ENCODE measurements around the gene PRIMPOL. TPM values are rescaled to one million over a fixed set of nuclear protein-coding genes. Genes with fewer than 3 reads are reported as not detected.

Gene PRIMPOL
- total RNA-seq, 4 donors from 2014 or later, result 13.3 to 33.0 (median 25.0) TPM

DNA sequence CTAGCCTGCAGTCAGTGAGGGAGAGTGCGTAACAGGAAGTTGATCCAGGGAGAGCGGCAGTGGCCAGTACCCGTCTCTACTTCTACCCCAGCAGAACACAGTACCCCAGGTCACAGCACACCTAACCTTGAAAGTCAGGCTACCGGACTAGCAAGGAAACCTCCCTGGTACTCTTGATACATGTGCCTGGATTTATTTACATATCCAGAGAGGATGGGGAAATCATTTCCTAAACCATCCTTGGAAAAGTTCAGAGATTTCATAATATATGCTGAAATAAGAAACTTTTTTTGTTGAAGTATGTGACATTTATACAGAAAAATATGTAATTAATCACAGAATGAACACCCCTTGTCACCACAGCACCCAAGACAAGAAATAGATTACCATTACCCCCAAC lies 24.5 kb downstream of the PRIMPOL start:
- no peak overlapping the region for H3K27ac ChIP-seq
- H3K4me3 ChIP-seq, result no peak overlapping the region
- TF ChIP-seq, protein P1, sequence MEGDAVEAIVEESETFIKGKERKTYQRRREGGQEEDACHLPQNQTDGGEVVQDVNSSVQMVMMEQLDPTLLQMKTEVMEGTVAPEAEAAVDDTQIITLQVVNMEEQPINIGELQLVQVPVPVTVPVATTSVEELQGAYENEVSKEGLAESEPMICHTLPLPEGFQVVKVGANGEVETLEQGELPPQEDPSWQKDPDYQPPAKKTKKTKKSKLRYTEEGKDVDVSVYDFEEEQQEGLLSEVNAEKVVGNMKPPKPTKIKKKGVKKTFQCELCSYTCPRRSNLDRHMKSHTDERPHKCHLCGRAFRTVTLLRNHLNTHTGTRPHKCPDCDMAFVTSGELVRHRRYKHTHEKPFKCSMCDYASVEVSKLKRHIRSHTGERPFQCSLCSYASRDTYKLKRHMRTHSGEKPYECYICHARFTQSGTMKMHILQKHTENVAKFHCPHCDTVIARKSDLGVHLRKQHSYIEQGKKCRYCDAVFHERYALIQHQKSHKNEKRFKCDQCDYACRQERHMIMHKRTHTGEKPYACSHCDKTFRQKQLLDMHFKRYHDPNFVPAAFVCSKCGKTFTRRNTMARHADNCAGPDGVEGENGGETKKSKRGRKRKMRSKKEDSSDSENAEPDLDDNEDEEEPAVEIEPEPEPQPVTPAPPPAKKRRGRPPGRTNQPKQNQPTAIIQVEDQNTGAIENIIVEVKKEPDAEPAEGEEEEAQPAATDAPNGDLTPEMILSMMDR (IDR thresholded peaks at IDR 0.05), result no peak
- TF ChIP-seq POLR2A (IDR thresholded peaks at IDR 0.05), result no peak
- H3K4me1 ChIP-seq, result no peaks in the 10 kb centered on the region
- H3K36me3 ChIP-seq, result peaks cover 0 to 30% (median 0%) of the 10 kb centered on the region in 3 donors
- H3K9me3 ChIP-seq, result no peaks in the 10 kb centered on the region
- DNase-seq, result no peak
- H3K27me3 ChIP-seq, result no peaks in the 10 kb centered on the region

DNA sequence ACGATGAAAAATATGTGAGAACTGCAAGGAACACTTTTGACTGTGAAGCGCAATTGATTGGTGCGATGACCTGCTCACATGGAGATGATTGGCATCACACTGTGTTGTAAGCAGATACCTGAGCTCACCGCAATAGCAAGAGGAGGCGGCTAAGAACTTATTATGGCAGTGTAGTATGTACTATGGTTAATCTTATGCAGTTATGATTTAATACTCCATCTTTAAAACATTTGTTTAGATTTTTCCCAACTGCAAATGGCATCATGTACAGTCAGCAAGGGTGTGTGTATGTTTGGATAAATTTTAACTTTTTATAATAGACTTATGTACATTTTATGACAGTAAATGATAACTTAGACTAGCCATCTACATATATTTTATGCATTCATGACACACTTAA lies 25.5 kb downstream of the PRIMPOL start:
- Histone ChIP-seq H3K9me3 (no peaks in the 10 kb centered on the region), H3K4me3 (no peak overlapping the region), H3K36me3 (peaks cover 0 to 25% (median 0%) of the 10 kb centered on the region in 3 donors), H3K4me1 (no peaks in the 10 kb centered on the region), H3K27ac (no peak overlapping the region), H3K27me3 (no peaks in the 10 kb centered on the region)
- DNase-seq, result no peak
- TF ChIP-seq, protein P1 (IDR thresholded peaks at IDR 0.05), result no peak
- no peak for TF ChIP-seq POLR2A (IDR thresholded peaks at IDR 0.05)

DNA sequence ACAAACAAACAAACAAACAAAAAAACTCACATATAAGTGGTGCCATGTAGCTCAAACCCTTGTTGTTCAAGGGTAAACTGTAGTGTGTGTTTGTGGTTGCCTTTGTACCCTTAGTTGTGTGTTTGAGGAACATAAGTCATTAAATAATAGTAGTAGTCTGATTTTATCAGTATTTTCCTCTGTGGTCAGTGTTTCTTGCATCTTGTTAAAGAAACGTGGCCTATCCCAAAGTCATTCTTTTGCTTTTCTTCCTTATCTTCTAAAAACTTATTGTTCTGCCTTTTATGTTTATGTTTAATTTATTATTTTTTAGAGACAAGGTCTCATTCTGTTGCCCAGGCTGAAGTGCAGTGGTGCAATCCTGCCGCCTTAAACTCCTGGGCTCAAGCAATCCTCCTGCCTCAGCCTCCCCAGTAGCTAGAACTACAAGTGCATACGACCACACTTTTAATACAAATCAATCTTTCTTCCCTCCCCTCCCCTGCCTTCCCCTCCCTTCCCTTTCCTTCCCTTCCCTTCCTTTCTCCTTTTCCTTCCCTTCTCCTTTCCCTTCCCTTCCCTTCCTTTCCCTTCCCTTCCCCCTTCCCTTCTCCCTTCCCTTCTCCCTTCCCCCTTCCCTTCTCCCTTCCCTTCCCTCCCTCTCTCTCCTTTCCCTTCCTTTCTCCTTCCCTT lies 26.4 kb downstream of the PRIMPOL start:
- Histone ChIP-seq H3K4me3 (no peak overlapping the region), H3K9me3 (no peaks in the 10 kb centered on the region), H3K27ac (no peak overlapping the region), H3K27me3 (no peaks in the 10 kb centered on the region), H3K36me3 (peaks cover 0 to 25% (median 0%) of the 10 kb centered on the region in 3 donors), H3K4me1 (no peaks in the 10 kb centered on the region)
- no peak for TF ChIP-seq POLR2A (IDR thresholded peaks at IDR 0.05)
- TF ChIP-seq, protein P1 (IDR thresholded peaks at IDR 0.05), result no peak
- DNase-seq, result no peak

DNA sequence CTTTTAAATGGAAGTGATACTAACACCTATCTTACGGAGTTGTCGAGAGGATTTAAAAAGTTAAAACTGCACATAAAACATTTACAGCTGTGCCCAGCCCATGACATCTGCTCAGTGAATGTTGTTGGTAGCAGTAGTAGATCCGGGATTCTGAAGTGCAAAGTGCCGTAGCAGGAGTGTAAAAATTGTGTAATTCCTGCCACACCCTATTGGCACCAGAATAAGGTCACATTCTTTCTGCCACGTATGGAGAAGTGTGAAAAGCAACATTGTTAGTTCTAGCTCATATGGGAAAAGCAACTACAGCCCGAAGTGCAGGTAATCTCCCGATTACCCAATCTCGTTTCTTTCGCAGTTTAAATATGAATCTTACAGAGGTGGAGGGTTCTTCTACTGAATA lies 31.2 kb downstream of the PRIMPOL start:
- Histone ChIP-seq H3K27ac (peak overlapping the region in 3 of 4 donors; percentile 18 to 26 (median 25)), H3K9me3 (no peaks in the 10 kb centered on the region), H3K4me1 (no peaks in the 10 kb centered on the region), H3K27me3 (no peaks in the 10 kb centered on the region), H3K4me3 (no peak overlapping the region), H3K36me3 (no peaks in the 10 kb centered on the region)
- peak in 1 of 3 donors; percentile 73 for DNase-seq
- peak in 1 of 2 donors; percentile 42 for TF ChIP-seq POLR2A (IDR thresholded peaks at IDR 0.05)
- TF ChIP-seq, protein P1 (IDR thresholded peaks at IDR 0.05), result no peak

DNA sequence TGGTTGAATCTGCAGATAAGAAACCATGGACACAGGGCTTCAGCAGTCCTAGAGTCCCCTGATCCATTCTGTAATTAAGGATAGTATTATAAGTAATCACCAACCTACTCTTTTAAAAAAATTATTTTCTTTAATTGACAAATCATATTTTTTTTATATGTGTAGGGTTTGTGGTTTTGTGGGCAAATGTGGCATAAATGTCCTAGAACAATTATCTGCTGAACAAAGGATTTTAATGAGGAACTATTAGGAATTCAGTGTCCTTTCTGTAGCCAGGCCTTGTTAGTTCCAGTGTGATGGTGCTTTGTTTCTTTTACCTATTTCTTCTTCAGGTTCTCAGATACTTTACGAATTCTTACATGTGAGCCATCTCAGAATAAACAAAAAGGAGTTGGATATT lies 32.4 kb downstream of the PRIMPOL start:
- Histone ChIP-seq H3K36me3 (peaks cover 0 to under 1% (median 0%) of the 10 kb centered on the region in 3 donors), H3K27ac (no peak overlapping the region), H3K4me3 (no peak overlapping the region), H3K4me1 (no peaks in the 10 kb centered on the region), H3K27me3 (no peaks in the 10 kb centered on the region), H3K9me3 (no peaks in the 10 kb centered on the region)
- no peak for TF ChIP-seq POLR2A (IDR thresholded peaks at IDR 0.05)
- TF ChIP-seq, protein P1 (IDR thresholded peaks at IDR 0.05), result no peak
- DNase-seq, result no peak

All from Peyer's patch (tissue), 4 donors.